Ammon's horn (tissue), 1 donor: ENCODE results near the gene NEMF.
A peak's percentile ranks its signal among the peaks of the same experiment; 100 is the strongest.
"Not testable (repeated sequence)": the region's sequence is repeated elsewhere in the genome, so short reads cannot be mapped to it uniquely, and the experiment has no call there.

Source experiments
- DNase-seq: peaks from one replicate; pipeline ENCODE4 v3.0.0-alpha.2; 2016; ENCODE audit warnings: low spot score

Gene NEMF

GRCh38 chr14:49876563-49877127, 24.1 kb upstream of the NEMF start:
- DNase-seq = no peak

- no peak for DNase-seq
Observed at GRCh38 chr14:49875640-49876198, 23.1 kb upstream of the NEMF start.

GRCh38 chr14:49873548-49873947, 21.0 kb upstream of the NEMF start:
- not testable (repeated sequence) for DNase-seq

GRCh38 chr14:49870908-49871307, 18.3 kb upstream of the NEMF start:
- no peak for DNase-seq

GRCh38 chr14:49868720-49869114, 16.1 kb upstream of the NEMF start:
- DNase-seq = no peak

- DNase-seq = peak; percentile 97
Observed at GRCh38 chr14:49867831-49868719, 15.5 kb upstream of the NEMF start.

- DNase-seq = peak; percentile 76
Observed at GRCh38 chr14:49865431-49865859, 12.9 kb upstream of the NEMF start.

GRCh38 chr14:49863487-49864281, 11.1 kb upstream of the NEMF start:
- DNase-seq = no peak

- DNase-seq = peak; percentile 86
Observed at GRCh38 chr14:49862089-49862673, 9.6 kb upstream of the NEMF start.

- peak; percentile 69 for DNase-seq
Observed at GRCh38 chr14:49861699-49862088, 9.1 kb upstream of the NEMF start.

GRCh38 chr14:49860988-49861698, 8.6 kb upstream of the NEMF start:
- no peak for DNase-seq

GRCh38 chr14:49858383-49858782, 5.8 kb upstream of the NEMF start:
- no peak for DNase-seq

- DNase-seq = peak; percentile 28
Observed at GRCh38 chr14:49857427-49858003, 4.9 kb upstream of the NEMF start.

GRCh38 chr14:49853572-49854375, 1.2 kb upstream of the NEMF start:
- DNase-seq = peak; percentile 70

- DNase-seq = no peak
Observed at GRCh38 chr14:49853158-49853477, 530 bp upstream of the NEMF start.

GRCh38 chr14:49851813-49852212, 775 bp downstream of the NEMF start:
- no peak for DNase-seq

- DNase-seq = no peak
Observed at GRCh38 chr14:49849213-49849847, 3.3 kb downstream of the NEMF start.

GRCh38 chr14:49828640-49829039, 23.9 kb downstream of the NEMF start:
- DNase-seq = no peak

- no peak for DNase-seq
Observed at GRCh38 chr14:49820176-49820575, 32.4 kb downstream of the NEMF start.

- DNase-seq = no peak
Observed at GRCh38 chr14:49816844-49817243, 35.7 kb downstream of the NEMF start.
